OCI-LY1 (cell line): ENCODE data around the gene CACNA2D4.
A peak's percentile ranks its signal among the peaks of the same experiment; 100 is the strongest.

Experiments
- H2AFZ ChIP-seq: fragments of 200-600 bp; sonication (generic), shearing (Covaris generic); 2 replicates; pipeline ENCODE4 v1.6.0; 2014; ENCODE audit warnings: antibody characterized with exemption, mild to moderate bottlenecking, low read length
- H3F3A ChIP-seq: fragments of 200-600 bp; sonication (generic), shearing (Covaris generic); 2 replicates; pipeline ENCODE4 v1.6.0; 2014; ENCODE audit warnings: mild to moderate bottlenecking, antibody characterized with exemption, low read length, moderate library complexity; ENCODE audit not compliant: insufficient read depth
- H3K27ac ChIP-seq: fragments of 200-600 bp; sonication (generic); 2 replicates; pipeline ENCODE4 v1.5.1; 2014; ENCODE audit warnings: low read length, mixed run types, mild to moderate bottlenecking, low read depth; ENCODE audit not compliant: poor library complexity, severe bottlenecking
- H3K27me3 ChIP-seq: fragments of 200-600 bp; sonication (generic); 2 replicates; pipeline ENCODE4 v1.6.0; 2014; ENCODE audit warnings: antibody characterized with exemption, mild to moderate bottlenecking, low read length, moderate library complexity; ENCODE audit not compliant: insufficient read depth
- H3K36me3 ChIP-seq: fragments of 200-600 bp; sonication (generic); 2 replicates; pipeline ENCODE4 v1.6.1; 2014; ENCODE audit warnings: mild to moderate bottlenecking, antibody characterized with exemption, low read length, moderate library complexity, mixed read lengths; ENCODE audit not compliant: insufficient read depth
- H3K4me1 ChIP-seq: fragments of 200-600 bp; sonication (generic); 2 replicates; pipeline ENCODE4 v1.5.1; 2014; ENCODE audit warnings: mild to moderate bottlenecking, low read length, moderate library complexity; ENCODE audit not compliant: insufficient read depth, severe bottlenecking
- H3K4me2 ChIP-seq: fragments of 200-600 bp; sonication (generic), shearing (Covaris generic); 2 replicates; pipeline ENCODE4 v1.6.1; 2014; ENCODE audit warnings: low read length
- H3K4me3 ChIP-seq: fragments of 200-600 bp; sonication (generic); 2 replicates; pipeline ENCODE4 v1.5.1; 2014; ENCODE audit warnings: low read length, low read depth, mild to moderate bottlenecking, mixed read lengths; ENCODE audit not compliant: poor library complexity, severe bottlenecking
- H3K79me2 ChIP-seq: fragments of 200-600 bp; shearing (Covaris generic); 2 replicates; pipeline ENCODE4 v1.6.1; 2016; ENCODE audit warnings: mixed run types, low read length, mixed read lengths; ENCODE audit not compliant: insufficient read depth
- H3K9ac ChIP-seq: fragments of 200-600 bp; sonication (generic), shearing (Covaris generic); 2 replicates; pipeline ENCODE4 v1.6.1; 2014; ENCODE audit warnings: mild to moderate bottlenecking, low read length, mixed read lengths
- H3K9me2 ChIP-seq: fragments of 200-600 bp; sonication (generic), shearing (Covaris generic); 2 replicates; pipeline ENCODE4 v1.6.1; 2014; ENCODE audit warnings: low read depth, mild to moderate bottlenecking, low read length, mixed read lengths
- H3K9me3 ChIP-seq: fragments of 200-600 bp; shearing (Covaris generic); 2 replicates; pipeline ENCODE4 v1.6.1; 2014; ENCODE audit warnings: low read length, mixed read lengths
- H4K20me1 ChIP-seq: fragments of 200-600 bp; sonication (generic), shearing (Covaris generic); 2 replicates; pipeline ENCODE4 v1.6.0; 2016; ENCODE audit warnings: mild to moderate bottlenecking, low read length; ENCODE audit not compliant: insufficient read depth
- EZH2 ChIP-seq: fragments of 200-600 bp; sonication (generic), shearing (Covaris generic); IDR thresholded peaks from 2 replicates; pipeline ENCODE4 v1.8.0; 2017; ENCODE audit warnings: borderline replicate concordance, mixed run types, mild to moderate bottlenecking, antibody characterized with exemption, low read length, moderate library complexity, mixed read lengths
- TF ChIP-seq, protein P1 (sequence below): fragments of 200-600 bp; sonication (generic), shearing (Covaris generic); IDR thresholded peaks from 2 replicates; pipeline ENCODE4 v1.5.1; 2017; ENCODE audit warnings: mild to moderate bottlenecking, antibody characterized with exemption, low read length, moderate library complexity, mixed read lengths

The CACNA2D4 gene

DNA sequence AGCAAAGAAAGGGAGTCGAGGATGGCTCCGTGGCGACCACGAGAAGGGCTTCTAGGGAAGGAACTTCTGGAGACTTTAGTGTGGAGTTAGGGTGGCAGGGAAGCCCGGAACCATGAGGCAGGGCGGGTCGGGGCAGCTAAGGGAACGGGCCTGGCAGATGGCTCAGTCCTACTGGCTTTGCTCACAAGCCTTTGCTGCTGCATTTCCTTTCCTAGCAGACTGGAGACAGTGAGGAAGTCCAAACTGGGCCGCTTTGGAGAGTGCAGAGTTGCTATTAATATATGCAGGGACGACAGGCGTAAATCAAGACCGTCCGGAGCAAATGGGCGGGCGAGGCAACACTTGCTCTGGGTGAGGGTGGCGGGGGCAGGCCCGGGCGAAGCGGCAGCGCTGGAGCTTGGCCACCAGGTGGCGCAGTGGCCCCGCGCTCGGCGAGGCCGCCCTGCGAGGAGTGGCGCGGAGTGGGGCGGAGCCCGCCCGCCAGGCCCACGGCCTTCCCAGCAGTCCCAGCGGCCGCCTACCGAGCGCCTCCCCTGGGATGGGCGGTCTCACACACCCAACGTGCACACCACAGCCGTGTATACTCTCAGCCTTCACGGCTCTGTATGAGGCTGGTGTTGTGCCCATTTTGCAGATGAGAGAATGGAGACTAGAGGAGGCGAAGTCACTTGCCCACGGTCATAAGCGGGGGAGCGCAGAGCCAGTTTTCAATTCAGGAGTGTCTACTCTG lies 122.5 kb downstream of the CACNA2D4 start:
- Histone ChIP-seq H2AFZ (no peak overlapping the region), H3K9ac (peak overlapping the region; percentile 76), H3K36me3 (no peaks in the 10 kb centered on the region)

DNA sequence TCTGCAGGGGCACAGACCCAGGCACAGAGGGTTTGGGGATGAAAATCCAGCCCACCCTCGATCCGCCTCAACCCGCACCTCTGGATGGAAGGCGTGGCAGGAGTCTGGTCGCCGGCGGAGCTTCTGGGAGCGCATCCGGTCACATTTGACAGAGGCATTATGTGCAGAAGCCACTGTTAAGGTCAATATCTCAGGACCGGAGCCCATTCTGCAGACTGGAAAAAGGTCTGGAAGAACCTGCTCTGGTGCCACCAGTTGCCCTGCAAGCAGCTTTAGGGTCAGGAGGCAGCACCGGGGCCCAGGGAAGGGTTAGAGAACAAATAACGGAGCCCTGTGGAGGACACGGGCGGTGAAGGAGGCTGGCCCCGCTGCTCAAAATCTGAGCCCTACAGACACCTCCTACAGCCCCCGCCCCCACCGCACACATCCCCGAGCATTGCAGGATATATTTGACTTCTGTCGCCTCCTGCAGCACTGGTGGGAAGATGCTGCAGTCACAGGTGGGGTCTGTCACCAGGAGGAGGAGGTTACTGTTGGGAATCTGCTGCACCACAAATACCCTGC lies 123.1 kb downstream of the CACNA2D4 start:
- TF ChIP-seq, protein P1, sequence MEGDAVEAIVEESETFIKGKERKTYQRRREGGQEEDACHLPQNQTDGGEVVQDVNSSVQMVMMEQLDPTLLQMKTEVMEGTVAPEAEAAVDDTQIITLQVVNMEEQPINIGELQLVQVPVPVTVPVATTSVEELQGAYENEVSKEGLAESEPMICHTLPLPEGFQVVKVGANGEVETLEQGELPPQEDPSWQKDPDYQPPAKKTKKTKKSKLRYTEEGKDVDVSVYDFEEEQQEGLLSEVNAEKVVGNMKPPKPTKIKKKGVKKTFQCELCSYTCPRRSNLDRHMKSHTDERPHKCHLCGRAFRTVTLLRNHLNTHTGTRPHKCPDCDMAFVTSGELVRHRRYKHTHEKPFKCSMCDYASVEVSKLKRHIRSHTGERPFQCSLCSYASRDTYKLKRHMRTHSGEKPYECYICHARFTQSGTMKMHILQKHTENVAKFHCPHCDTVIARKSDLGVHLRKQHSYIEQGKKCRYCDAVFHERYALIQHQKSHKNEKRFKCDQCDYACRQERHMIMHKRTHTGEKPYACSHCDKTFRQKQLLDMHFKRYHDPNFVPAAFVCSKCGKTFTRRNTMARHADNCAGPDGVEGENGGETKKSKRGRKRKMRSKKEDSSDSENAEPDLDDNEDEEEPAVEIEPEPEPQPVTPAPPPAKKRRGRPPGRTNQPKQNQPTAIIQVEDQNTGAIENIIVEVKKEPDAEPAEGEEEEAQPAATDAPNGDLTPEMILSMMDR, result no peak
- no peak for TF ChIP-seq EZH2
- H3F3A ChIP-seq, result no peaks in the 10 kb centered on the region
- no peaks in the 10 kb centered on the region for H3K79me2 ChIP-seq
- peak overlapping the region; percentile 32; the same call in 1 of the 2 replicates for H3K9ac ChIP-seq
- H4K20me1 ChIP-seq, result no peaks in the 10 kb centered on the region
- no peaks in the 10 kb centered on the region for H3K9me2 ChIP-seq
- no peak overlapping the region for H3K27ac ChIP-seq
- H3K4me1 ChIP-seq, result peaks cover 35% of the 10 kb centered on the region
- H3K4me2 ChIP-seq, result peak overlapping the region; percentile 76
- no peak overlapping the region for H2AFZ ChIP-seq
- H3K27me3 ChIP-seq, result no peaks in the 10 kb centered on the region
- no peaks in the 10 kb centered on the region for H3K36me3 ChIP-seq
- H3K4me3 ChIP-seq, result peak overlapping the region; percentile 31
- no peaks in the 10 kb centered on the region for H3K9me3 ChIP-seq

More for the DNA sequence above, 122.5 kb downstream of the CACNA2D4 start:
- no peaks in the 10 kb centered on the region for H3K79me2 ChIP-seq
- H3K27me3 ChIP-seq, result no peaks in the 10 kb centered on the region
- no peaks in the 10 kb centered on the region for H4K20me1 ChIP-seq
- peak overlapping the region; percentile 76 for H3K4me2 ChIP-seq
- H3K4me3 ChIP-seq, result peak overlapping the region; percentile 68
- H3K4me1 ChIP-seq, result peaks cover 32% of the 10 kb centered on the region
- H3F3A ChIP-seq, result no peaks in the 10 kb centered on the region
- H3K27ac ChIP-seq, result no peak overlapping the region
- H3K9me2 ChIP-seq, result no peaks in the 10 kb centered on the region
- H3K9me3 ChIP-seq, result no peaks in the 10 kb centered on the region
- TF ChIP-seq, protein P1, result peak; percentile 97
- TF ChIP-seq EZH2, result no peak

DNA sequence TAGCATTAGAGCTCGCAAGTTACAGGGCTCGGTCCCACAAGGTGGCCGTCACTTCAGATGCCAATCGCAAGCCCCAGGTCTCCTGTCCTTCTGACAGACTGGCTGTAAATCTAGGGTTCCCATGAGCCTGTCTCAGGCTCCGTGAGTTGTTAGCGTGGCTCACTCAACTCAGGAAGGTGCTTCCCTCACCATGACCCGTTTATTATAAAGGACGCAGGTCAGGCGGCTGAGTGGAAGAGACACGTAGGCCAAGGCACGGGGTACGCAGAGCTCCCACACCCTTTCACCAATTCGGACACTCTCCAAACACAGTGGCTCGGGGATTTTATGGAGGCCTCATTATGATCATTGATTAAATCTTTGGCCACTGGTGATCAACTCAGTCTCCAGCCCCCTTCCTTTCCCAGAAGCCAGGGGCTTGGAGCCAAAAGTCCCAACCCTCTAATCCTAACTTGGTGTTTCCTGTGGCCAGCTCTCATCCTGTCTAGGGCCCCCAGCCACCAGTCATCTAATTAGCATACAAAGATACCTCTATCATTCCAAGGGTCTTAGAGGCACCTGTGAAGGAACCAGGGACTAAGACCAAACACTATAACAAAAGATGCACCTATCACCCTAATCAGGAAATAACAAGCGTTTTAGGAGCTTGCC lies 123.9 kb downstream of the CACNA2D4 start:
- Histone ChIP-seq H3K9ac (no peak overlapping the region), H2AFZ (no peak overlapping the region), H3K4me2 (no peak overlapping the region), H3K36me3 (no peaks in the 10 kb centered on the region), H3K9me3 (no peaks in the 10 kb centered on the region), H3F3A (no peaks in the 10 kb centered on the region), H4K20me1 (no peaks in the 10 kb centered on the region), H3K27me3 (no peaks in the 10 kb centered on the region), H3K4me1 (peaks cover 36% of the 10 kb centered on the region), H3K9me2 (no peaks in the 10 kb centered on the region), H3K4me3 (no peak overlapping the region), H3K27ac (no peak overlapping the region), H3K79me2 (no peaks in the 10 kb centered on the region)
- no peak for TF ChIP-seq EZH2
- TF ChIP-seq, protein P1, result no peak
